ENCODE data around the gene GPR34.
A peak's percentile ranks its signal among the peaks of the same experiment; 100 is the strongest.
"Not testable (repeated sequence)": the region's sequence is repeated elsewhere in the genome, so short reads cannot be mapped to it uniquely, and the experiment has no call there.

Gene GPR34

GRCh38 chrX:41693024-41693423 lies 4.3 kb downstream of the GPR34 start:
- no peak for DNase-seq (ENCODE audit: low spot score)

GRCh38 chrX:41695426-41695825 lies 6.7 kb downstream of the GPR34 start:
- DNase-seq (ENCODE audit: low spot score) = no peak

- no peak for DNase-seq (ENCODE audit: low spot score)
Measured at GRCh38 chrX:41703574-41704029, 14.8 kb downstream of the GPR34 start.

- no peak for DNase-seq (ENCODE audit: low spot score)
Measured at GRCh38 chrX:41705042-41705441, 16.3 kb downstream of the GPR34 start.

GRCh38 chrX:41705680-41706374 lies 17.1 kb downstream of the GPR34 start:
- DNase-seq (ENCODE audit: low spot score) = peak; percentile 60

GRCh38 chrX:41707218-41707617 lies 18.4 kb downstream of the GPR34 start:
- DNase-seq (ENCODE audit: low spot score) = no peak

- no peak for DNase-seq (ENCODE audit: low spot score)
Measured at GRCh38 chrX:41708486-41708885, 19.7 kb downstream of the GPR34 start.

GRCh38 chrX:41711021-41711667 lies 22.4 kb downstream of the GPR34 start:
- no peak for DNase-seq (ENCODE audit: low spot score)

- no peak for DNase-seq (ENCODE audit: low spot score)
Measured at GRCh38 chrX:41716222-41716621, 27.4 kb downstream of the GPR34 start.

- DNase-seq (ENCODE audit: low spot score) = no peak
Measured at GRCh38 chrX:41716767-41717473, 28.1 kb downstream of the GPR34 start.

- no peak for DNase-seq (ENCODE audit: low spot score)
Measured at GRCh38 chrX:41718481-41719235, 29.9 kb downstream of the GPR34 start.

- not testable (repeated sequence) for DNase-seq (ENCODE audit: low spot score)
Measured at GRCh38 chrX:41719610-41720009, 30.8 kb downstream of the GPR34 start.

GRCh38 chrX:41720125-41720779 lies 31.5 kb downstream of the GPR34 start:
- DNase-seq (ENCODE audit: low spot score) = peak; percentile 40

- no peak for DNase-seq (ENCODE audit: low spot score)
Measured at GRCh38 chrX:41721590-41721989, 32.8 kb downstream of the GPR34 start.

GRCh38 chrX:41722214-41722613 lies 33.4 kb downstream of the GPR34 start:
- DNase-seq (ENCODE audit: low spot score) = no peak

- DNase-seq (ENCODE audit: low spot score) = no peak
Measured at GRCh38 chrX:41722816-41723618, 34.2 kb downstream of the GPR34 start.

- DNase-seq (ENCODE audit: low spot score) = peak; percentile 5
Measured at GRCh38 chrX:41723826-41724225, 35.1 kb downstream of the GPR34 start, which contains the start of gene GPR82. GPR82 (plus strand) TSS chrX:41724181; CDS start chrX:41727027, 2,846 bp downstream.

GRCh38 chrX:41728125-41728524 lies 39.4 kb downstream of the GPR34 start:
- DNase-seq (ENCODE audit: low spot score) = no peak

GRCh38 chrX:41730081-41730480 lies 41.3 kb downstream of the GPR34 start:
- no peak for DNase-seq (ENCODE audit: low spot score)

- DNase-seq (ENCODE audit: low spot score) = no peak
Measured at GRCh38 chrX:41732260-41732659, 43.5 kb downstream of the GPR34 start.

GRCh38 chrX:41733939-41734338 lies 45.2 kb downstream of the GPR34 start:
- DNase-seq (ENCODE audit: low spot score) = peak; percentile 66

Measured in NAMALWA (cell line).